GM23338 (cell line): ENCODE results near the gene MOXD1. TPM values are rescaled to one million over a fixed set of nuclear protein-coding genes. Genes with fewer than 3 reads are reported as not detected.

ENCODE experiments used
- ATAC-seq: fragments of 200-7000 bp; cut with Tn5 transposase; 3 replicates; pipeline ENCODE4 v1.9.1; 2020
- DNase-seq: peaks from one replicate; pipeline ENCODE4 v3.0.0-alpha.2; 2015; ENCODE audit warnings: low spot score
- H2AFZ ChIP-seq: fragments of 200-600 bp; sonication (generic); 2 replicates; pipeline ENCODE4 v1.8.0; 2016; ENCODE audit warnings: antibody characterized with exemption, mild to moderate bottlenecking, moderate library complexity
- H3F3A ChIP-seq: fragments of 200-600 bp; sonication (generic); replicated peaks from 2 replicates; pipeline ENCODE4 v1.8.0; 2017; ENCODE audit warnings: antibody characterized with exemption, mixed run types, low read depth
- H3K27ac ChIP-seq: fragments of 200-600 bp; sonication (generic); 2 replicates; pipeline ENCODE4 v1.6.1; 2016; ENCODE audit warnings: low read depth
- H3K27me3 ChIP-seq: fragments of 200-600 bp; sonication (generic); 2 replicates; pipeline ENCODE4 v1.8.0; 2016; ENCODE audit warnings: mild to moderate bottlenecking, mixed run types, moderate library complexity; ENCODE audit not compliant: insufficient read depth
- H3K36me3 ChIP-seq: fragments of 200-600 bp; sonication (generic); 2 replicates; pipeline ENCODE4 v1.8.0; 2016; ENCODE audit warnings: mild to moderate bottlenecking; ENCODE audit not compliant: insufficient read depth
- H3K4me1 ChIP-seq: fragments of 200-600 bp; sonication (generic); 2 replicates; pipeline ENCODE4 v1.8.0; 2016; ENCODE audit warnings: mild to moderate bottlenecking, moderate library complexity; ENCODE audit not compliant: insufficient read depth
- H3K4me2 ChIP-seq: fragments of 200-600 bp; sonication (generic); 2 replicates; pipeline ENCODE4 v1.7.1; 2017; ENCODE audit warnings: mixed run types
- H3K4me3 ChIP-seq: fragments of 200-600 bp; sonication (generic); 2 replicates; pipeline ENCODE4 v1.6.1; 2016; ENCODE audit warnings: mixed run types
- H3K79me2 ChIP-seq: fragments of 200-600 bp; sonication (generic); replicated peaks from 2 replicates; pipeline ENCODE4 v1.8.0; 2017; ENCODE audit warnings: mild to moderate bottlenecking; ENCODE audit not compliant: insufficient read depth
- H3K9me2 ChIP-seq: fragments of 200-600 bp; sonication (generic); 2 replicates; pipeline ENCODE4 v1.8.0; 2017; ENCODE audit not compliant: insufficient read depth
- H4K20me1 ChIP-seq: fragments of 200-600 bp; sonication (generic); replicated peaks from 2 replicates; pipeline ENCODE4 v1.8.0; 2017; ENCODE audit warnings: mild to moderate bottlenecking; ENCODE audit not compliant: insufficient read depth
- H3K27ac Mint-ChIP-seq: 2 replicates; pipeline ENCODE4 v1.8.0; 2020; ENCODE audit warnings: inconsistent platforms, mild to moderate bottlenecking, moderate library complexity, mixed read lengths
- H3K27me3 Mint-ChIP-seq: 3 replicates; pipeline ENCODE4 v1.8.0; 2022; ENCODE audit warnings: low read depth, mild to moderate bottlenecking, moderate library complexity, mixed read lengths, inconsistent platforms; ENCODE audit not compliant: insufficient read depth, poor library complexity
- H3K36me3 Mint-ChIP-seq: 3 replicates; pipeline ENCODE4 v1.8.0; 2021; ENCODE audit warnings: low read depth, mild to moderate bottlenecking, inconsistent platforms, moderate library complexity, mixed read lengths
- H3K4me1 Mint-ChIP-seq: 3 replicates; pipeline ENCODE4 v1.8.0; 2020; ENCODE audit warnings: mild to moderate bottlenecking, inconsistent platforms, mixed read lengths
- H3K4me3 Mint-ChIP-seq: 3 replicates; pipeline ENCODE4 v1.8.0; 2021; ENCODE audit warnings: moderate library complexity, mild to moderate bottlenecking, inconsistent platforms, mixed read lengths
- H3K9me3 Mint-ChIP-seq: 3 replicates; pipeline ENCODE4 v1.8.0; 2020; ENCODE audit warnings: moderate library complexity, mild to moderate bottlenecking, inconsistent platforms, mixed read lengths
- CREB1 ChIP-seq: fragments of 250-450 bp; sonication (Bioruptor Pico); IDR thresholded peaks from 2 replicates; pipeline ENCODE4 v1.5.0; 2020; ENCODE audit warnings: low read depth, mild to moderate bottlenecking, moderate library complexity
- CTCF ChIP-seq, 2 experiments: fragments of 200-600 bp in 1 of 2; sonication (generic) in 1 of 2; conservative IDR thresholded peaks; 2 replicates each; pipeline versions ENCODE4 v1.5.1 to v1.6.1; 2016 to 2017; ENCODE audit warnings: antibody characterized with exemption in 2 of 2, low read depth in 2 of 2, mild to moderate bottlenecking in 2 of 2, moderate library complexity in 1 of 2
- ETS1 ChIP-seq: IDR thresholded peaks from 2 replicates; pipeline ENCODE4 v1.6.1; 2016; ENCODE audit warnings: antibody characterized with exemption
- EZH2 ChIP-seq: fragments of 200-600 bp; sonication (generic); IDR thresholded peaks from one replicate; pipeline ENCODE4 v1.8.0; 2017; ENCODE audit warnings: antibody characterized with exemption, mild to moderate bottlenecking, low read depth; ENCODE audit not compliant: unreplicated experiment
- EZH2phosphoT487 ChIP-seq: fragments of 200-600 bp; sonication (generic); IDR thresholded peaks from one replicate; pipeline ENCODE4 v1.8.1; 2018; ENCODE audit warnings: antibody characterized with exemption; ENCODE audit not compliant: unreplicated experiment
- NANOG ChIP-seq: IDR thresholded peaks from 2 replicates; pipeline ENCODE4 v1.6.1; 2016; ENCODE audit warnings: antibody characterized with exemption, borderline replicate concordance
- POLR2AphosphoS5 ChIP-seq: IDR thresholded peaks from 2 replicates; pipeline ENCODE4 v1.6.1; 2016; ENCODE audit warnings: antibody characterized with exemption, low read depth
- REST ChIP-seq: IDR thresholded peaks from one replicate; pipeline ENCODE4 v1.6.1; 2018; ENCODE audit warnings: antibody characterized with exemption; ENCODE audit not compliant: unreplicated experiment
- STAT1 ChIP-seq: IDR thresholded peaks from one replicate; pipeline ENCODE4 v1.6.1; 2016; ENCODE audit warnings: antibody characterized with exemption; ENCODE audit not compliant: unreplicated experiment
- ZNF114 ChIP-seq: fragments of 250-450 bp; sonication (Bioruptor Pico); IDR thresholded peaks from 2 replicates; pipeline ENCODE4 v1.5.0; 2020; ENCODE audit warnings: mild to moderate bottlenecking, moderate library complexity
- ZNF331 ChIP-seq: fragments of 250-450 bp; sonication (Bioruptor Pico); IDR thresholded peaks from 2 replicates; pipeline ENCODE4 v1.5.0; 2020; ENCODE audit warnings: low read depth, mild to moderate bottlenecking, moderate library complexity
- ZNF462 ChIP-seq: fragments of 250-450 bp; sonication (Bioruptor Pico); IDR thresholded peaks from 2 replicates; pipeline ENCODE4 v1.5.0; 2020; ENCODE audit warnings: mild to moderate bottlenecking, moderate library complexity
- polyA plus RNA-seq: library from polyadenylated mRNA; unstranded; fragments of >200 nt; fragmentation: Nextera tagmentation; extraction: Ambion mirVana; gene quantifications from 2 replicates; pipeline ENCODE4 v1.2.1, GENCODE V29; 2016
- total RNA-seq: library from RNA; depleted of rRNA; stranded (reverse); fragments of >200 nt; shearing (Covaris generic); gene quantifications from 2 replicates; pipeline ENCODE4 v1.2.3, GENCODE V29; 2014

MOXD1 gene
- total and polyA plus RNA-seq, 2 experiments from 2014 or later: 1.7 to 4.3 TPM

- Histone ChIP-seq H3F3A (no peaks in the 10 kb centered on the region), H3K4me2 (no peak overlapping the region), H3K4me3 (no peak overlapping the region), H4K20me1 (no peaks in the 10 kb centered on the region), H3K36me3 (no peaks in the 10 kb centered on the region; the same call in 1 of the 2 replicates), H3K9me2 (peaks cover 3% of the 10 kb centered on the region; the same call in 1 of the 2 replicates), H3K79me2 (no peaks in the 10 kb centered on the region), H3K27ac (no peak overlapping the region), H2AFZ (no peak overlapping the region), H3K27me3 (no peaks in the 10 kb centered on the region), H3K4me1 (no peaks in the 10 kb centered on the region)
- no peak for TF ChIP-seq CTCF (conservative IDR thresholded peaks at IDR 0.05; ENCODE audit: low read depth in 2 of 2)
- TF ChIP-seq REST: no peak
- TF ChIP-seq STAT1: no peak
- TF ChIP-seq ETS1: no peak
- no peak for TF ChIP-seq ZNF331 (CRISPR knock-in tag)
- no peak for TF ChIP-seq ZNF462 (CRISPR knock-in tag)
- TF ChIP-seq EZH2phosphoT487: no peak
- no peak for TF ChIP-seq NANOG
- no peak for TF ChIP-seq POLR2AphosphoS5
- no peak for TF ChIP-seq ZNF114 (CRISPR knock-in tag)
- no peak for TF ChIP-seq EZH2
- TF ChIP-seq CREB1 (CRISPR knock-in tag): no peak
- Mint-ChIP-seq H3K27me3 (no peaks in the 10 kb centered on the region), H3K4me1 (no peaks in the 10 kb centered on the region), H3K27ac (no peak overlapping the region), H3K9me3 (peaks cover 16% of the 10 kb centered on the region), H3K36me3 (peaks cover 3% of the 10 kb centered on the region; the same call in 1 of the 3 replicates), H3K4me3 (no peak overlapping the region)
- ATAC-seq (no peak), DNase-seq (no peak)
Observed at GRCh38 chr6:132412656-132413498, 11.6 kb upstream of the MOXD1 start.
